AG04450 (cell line): ENCODE results near the gene ATP2B2. TPM values are rescaled to one million over a fixed set of nuclear protein-coding genes. Genes with fewer than 3 reads are reported as not detected.
A peak's percentile ranks its signal among the peaks of the same experiment; 100 is the strongest.

Experiments
- CTCF ChIA-PET: fragments of 300-600, 350-600 bp; formaldehyde crosslinking; extraction: SDS; loops from one replicate; lab custom pipeline; 2022; ENCODE audit warnings: antibody characterized with exemption, inconsistent platforms; lab: Charles Lee
- POLR2A ChIA-PET: fragments of 350-600 bp; formaldehyde crosslinking; extraction: SDS; loops from one replicate; lab custom pipeline; 2021; ENCODE audit warnings: antibody characterized with exemption, inconsistent platforms; lab: Yijun Ruan, JAX
- DNase-seq: peaks from one replicate; pipeline ENCODE4 v3.0.0-alpha.2; 2011; ENCODE audit warnings: low read depth, low spot score
- H3K27ac ChIP-seq: one replicate; pipeline ENCODE4 v1.5.1; 2012; ENCODE audit warnings: low read depth, low read length, control low read depth
- H3K27me3 ChIP-seq: one replicate; pipeline ENCODE4 v1.6.0; 2012; ENCODE audit warnings: low read length; ENCODE audit not compliant: control insufficient read depth, insufficient read depth
- H3K4me3 ChIP-seq: 2 replicates; pipeline ENCODE4 v1.5.1; 2011; ENCODE audit warnings: mild to moderate bottlenecking, low read depth, low read length, control low read depth
- H3K9me3 ChIP-seq: 2 replicates; pipeline ENCODE4 v1.5.1; 2012; ENCODE audit warnings: low read length; ENCODE audit not compliant: control insufficient read depth, insufficient read depth
- CTCF ChIP-seq: IDR thresholded peaks from 2 replicates; pipeline ENCODE4 v1.5.1; 2011; ENCODE audit warnings: low read depth, low read length, control low read depth, inconsistent platforms
- polyA plus RNA-seq: library from polyadenylated mRNA; depleted of rRNA; stranded (reverse); fragments of >200 nt; gene quantifications from 2 replicates; pipeline ENCODE4 v1.2.3, GENCODE V29; 2011

The ATP2B2 gene
- polyA plus RNA-seq, 1 experiment = 0.01 TPM

- Histone ChIP-seq H3K4me3 (no peak overlapping the region), H3K27ac (no peak overlapping the region), H3K27me3 (peaks cover 14% of the 10 kb centered on the region), H3K9me3 (no peaks in the 10 kb centered on the region)
- DNase-seq = no peak
- CTCF ChIA-PET = no interaction called here
- POLR2A ChIA-PET = no interaction called here
- no peak for TF ChIP-seq CTCF
Measured at GRCh38 chr3:10442151-10442795, 63.1 kb downstream of the ATP2B2 start.

GRCh38 chr3:10440684-10441083 lies 64.7 kb downstream of the ATP2B2 start:
- TF ChIP-seq CTCF = no peak
- Histone ChIP-seq H3K27me3 (peaks cover 4% of the 10 kb centered on the region), H3K9me3 (no peaks in the 10 kb centered on the region), H3K27ac (no peak overlapping the region), H3K4me3 (no peak overlapping the region)
- ChIA-PET POLR2A (no interaction called here), CTCF (no interaction called here)
- no peak for DNase-seq

- CTCF ChIA-PET = no interaction called here
- DNase-seq = no peak
- no peaks in the 10 kb centered on the region for H3K9me3 ChIP-seq
- peak overlapping the region; percentile 78 for H3K27ac ChIP-seq
- peaks cover 3% of the 10 kb centered on the region for H3K27me3 ChIP-seq
- TF ChIP-seq CTCF = no peak
- no peak overlapping the region for H3K4me3 ChIP-seq
- POLR2A ChIA-PET = no interaction called here
Measured at GRCh38 chr3:10438902-10439610, 66.3 kb downstream of the ATP2B2 start.

- POLR2A ChIA-PET = no interaction called here
- CTCF ChIA-PET = interaction anchor here (1.2 kb wide), 1 partner anchor 94 kb away, joined by 3 read pairs; no protein-coding TSS in a partner anchor
- TF ChIP-seq CTCF = no peak
- peak; percentile 82 for DNase-seq
- H3K9me3 ChIP-seq = no peaks in the 10 kb centered on the region
- no peaks in the 10 kb centered on the region for H3K27me3 ChIP-seq
- peak overlapping the region; percentile 78 for H3K27ac ChIP-seq
- H3K4me3 ChIP-seq = no peak overlapping the region
Measured at GRCh38 chr3:10437995-10438901, 67.1 kb downstream of the ATP2B2 start.
